GM21360 (cell line): ENCODE measurements around the gene PROM1.

Experiments used
- ATAC-seq: cut with Tn5 transposase; IDR thresholded peaks from one replicate; pipeline ENCODE4 v1.9.1; 2021; ENCODE audit warnings: mild to moderate bottlenecking, moderate library complexity; ENCODE audit not compliant: unreplicated experiment

PROM1 gene

DNA sequence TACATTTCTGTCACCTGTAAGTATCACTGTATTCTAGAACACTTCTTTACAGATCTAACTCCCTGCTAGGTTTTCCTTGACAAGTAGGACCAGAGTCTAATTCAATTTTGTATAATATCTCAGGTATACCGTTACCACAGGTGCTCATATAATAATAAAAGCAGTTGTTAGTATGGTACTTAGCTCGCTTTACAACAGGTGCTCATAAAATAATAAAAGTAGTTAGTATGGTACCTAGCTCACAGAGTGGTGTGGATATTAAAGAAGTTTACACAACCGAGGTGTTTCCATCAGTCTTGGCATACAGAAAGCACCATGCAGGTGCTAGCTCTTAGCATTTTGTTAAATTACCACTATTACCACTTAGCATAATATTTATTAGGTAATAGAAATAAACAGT, 88.0 kb downstream of the PROM1 start:
- no peak for ATAC-seq

DNA sequence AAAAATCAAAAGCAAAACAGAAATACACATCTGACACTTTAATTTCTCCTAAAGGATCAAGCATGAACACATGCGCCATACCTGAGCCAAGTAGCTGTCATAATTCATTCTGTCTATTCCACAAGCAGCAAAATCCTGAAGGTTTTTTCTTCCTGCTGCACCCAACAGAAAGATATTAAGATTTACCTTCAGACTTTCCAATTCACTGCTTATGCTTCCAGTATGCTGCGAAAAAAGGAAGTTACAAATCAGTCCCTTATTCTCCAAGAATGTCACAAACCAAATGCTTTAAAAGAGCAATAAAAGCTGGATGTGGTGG, 91.7 kb downstream of the PROM1 start:
- no peak for ATAC-seq

DNA sequence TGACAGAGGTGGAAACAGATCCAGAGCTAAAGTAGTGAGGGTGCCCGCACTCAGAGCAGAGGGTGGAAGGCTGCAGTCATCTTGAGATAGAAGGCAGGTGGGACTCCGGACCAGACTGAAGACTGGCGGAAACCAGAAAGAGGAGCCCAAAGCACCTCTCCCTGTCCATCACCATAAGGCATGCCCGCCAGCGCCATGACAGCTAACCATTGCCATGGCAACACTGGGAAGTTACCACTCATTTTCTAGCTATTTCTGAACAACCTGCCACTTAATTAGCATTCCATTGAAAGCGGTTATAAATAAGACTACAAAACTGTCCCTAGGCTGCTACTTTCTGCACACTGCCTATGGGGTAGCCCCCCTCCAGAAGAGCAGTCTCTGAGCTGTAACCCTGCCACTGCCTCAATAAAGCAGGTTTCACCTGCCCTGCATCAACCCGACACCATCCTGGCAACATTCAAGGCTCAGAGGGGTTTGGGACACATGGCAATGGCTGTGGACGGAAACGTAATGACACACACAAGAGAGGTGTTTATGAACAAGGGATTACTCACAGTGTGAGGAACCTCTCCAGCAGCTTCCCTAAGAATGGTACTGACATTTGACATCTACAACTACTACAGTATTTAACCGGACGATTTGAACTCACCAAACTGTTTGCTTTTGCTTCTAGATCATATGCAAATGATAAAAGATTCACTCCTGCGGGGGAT, 93.1 kb downstream of the PROM1 start:
- ATAC-seq, result no peak

DNA sequence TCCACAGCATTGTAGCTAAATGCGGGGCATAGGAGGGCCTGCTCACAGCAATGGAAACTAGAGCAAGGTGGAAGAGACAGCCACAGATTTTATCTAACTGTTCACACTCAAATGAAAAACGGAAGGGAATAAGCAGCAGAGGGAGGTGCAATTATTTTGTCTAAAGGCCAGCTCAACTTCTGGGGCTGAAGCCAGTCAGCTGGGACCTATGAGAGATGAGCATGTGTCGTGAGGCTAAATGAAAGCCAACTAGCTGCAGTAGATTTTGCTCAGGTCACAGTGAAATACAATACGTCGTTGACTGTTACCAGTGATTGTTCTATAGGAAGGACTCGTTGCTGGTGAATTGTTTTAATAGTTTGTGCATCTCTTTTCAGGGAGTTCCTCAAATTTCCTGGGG, 94.4 kb downstream of the PROM1 start:
- ATAC-seq, result no peak

DNA sequence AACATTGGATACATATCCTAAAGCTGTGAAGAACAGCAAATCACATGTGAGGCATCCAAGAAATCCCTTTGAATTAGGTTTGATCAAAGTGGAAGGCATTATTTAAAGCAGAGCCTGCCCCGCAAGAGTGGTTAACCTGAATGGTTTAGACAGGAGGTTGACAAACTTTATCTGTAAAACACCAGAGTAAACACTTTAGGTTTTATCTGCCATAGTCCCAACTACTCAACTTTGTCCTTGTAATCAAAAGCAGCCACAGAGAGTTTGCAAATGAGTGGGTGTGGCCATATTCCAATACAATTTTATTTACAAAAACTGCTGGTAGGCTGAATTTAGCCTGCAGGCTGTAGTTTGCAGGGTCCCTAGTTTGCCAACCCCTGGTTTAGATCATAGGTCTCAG, 95.6 kb downstream of the PROM1 start:
- no peak for ATAC-seq

DNA sequence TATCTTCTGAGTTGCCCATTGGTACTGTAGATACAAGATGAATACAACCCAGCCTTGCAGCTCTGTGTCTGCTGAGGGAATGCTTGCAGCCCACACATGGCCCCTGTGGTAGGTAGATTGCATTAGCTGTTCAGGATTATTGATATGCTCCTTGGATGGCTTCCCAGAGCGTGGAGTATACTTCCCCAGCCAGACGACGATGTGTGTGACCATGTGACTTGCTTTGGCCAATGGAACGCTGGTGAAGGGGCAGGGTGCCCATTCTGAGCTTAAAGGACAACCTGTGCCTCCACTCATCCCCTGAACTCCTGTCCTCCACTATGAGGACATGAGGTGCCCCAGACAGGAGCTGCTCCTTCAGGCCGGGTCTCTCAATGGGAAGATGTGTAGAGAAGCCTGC, 96.9 kb downstream of the PROM1 start:
- no peak for ATAC-seq

DNA sequence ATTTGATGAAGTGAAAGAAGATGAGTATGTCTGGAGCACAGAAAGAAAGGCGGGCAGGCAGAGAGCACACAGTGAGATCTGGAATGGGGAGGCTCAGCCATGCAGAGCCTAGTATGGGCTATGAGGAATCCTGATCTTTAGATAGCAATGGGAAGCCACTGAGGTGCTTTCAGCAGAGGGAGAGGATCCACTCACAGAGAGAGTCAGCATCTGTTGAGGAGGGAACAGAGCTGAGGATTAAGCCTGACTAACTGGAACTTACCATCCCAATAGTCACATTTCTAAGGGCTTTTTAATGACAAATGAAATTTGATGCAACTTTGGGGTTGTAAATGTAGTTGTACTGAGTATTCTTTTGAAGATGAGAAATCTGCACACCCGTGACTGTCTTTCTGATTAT, 100.2 kb downstream of the PROM1 start:
- no peak for ATAC-seq

DNA sequence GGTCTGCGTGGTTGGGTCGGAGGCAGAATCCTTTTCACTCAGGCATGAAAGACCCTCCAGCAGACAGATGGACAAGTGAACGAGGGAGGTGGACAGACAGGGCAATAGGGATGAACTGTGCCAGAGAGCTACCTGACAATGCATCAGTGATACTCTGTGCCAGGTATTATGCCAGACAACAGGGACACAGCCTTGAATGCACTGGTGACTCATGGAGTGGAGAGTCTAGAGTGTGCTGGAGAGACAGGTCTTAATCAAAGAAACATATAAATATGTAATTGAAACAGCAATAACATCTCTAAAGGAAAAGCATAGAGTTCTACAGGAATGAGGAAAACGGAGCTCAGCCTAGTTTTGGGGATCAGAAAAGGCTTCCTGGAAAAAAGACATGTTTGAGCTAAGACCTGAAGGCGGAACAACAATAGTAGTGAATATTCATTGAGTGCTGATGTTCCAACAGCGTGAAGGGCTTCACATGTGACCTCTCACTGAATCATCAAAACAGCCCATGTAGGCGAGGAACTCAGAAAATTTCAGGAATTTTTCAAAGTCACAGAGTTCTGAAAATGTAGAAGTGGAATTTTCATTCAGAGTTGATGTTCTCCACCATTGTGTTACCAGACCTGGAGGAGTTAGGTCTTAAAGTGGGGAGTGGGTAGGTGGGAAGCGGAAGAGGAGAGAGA, 100.8 kb downstream of the PROM1 start:
- no peak for ATAC-seq

DNA sequence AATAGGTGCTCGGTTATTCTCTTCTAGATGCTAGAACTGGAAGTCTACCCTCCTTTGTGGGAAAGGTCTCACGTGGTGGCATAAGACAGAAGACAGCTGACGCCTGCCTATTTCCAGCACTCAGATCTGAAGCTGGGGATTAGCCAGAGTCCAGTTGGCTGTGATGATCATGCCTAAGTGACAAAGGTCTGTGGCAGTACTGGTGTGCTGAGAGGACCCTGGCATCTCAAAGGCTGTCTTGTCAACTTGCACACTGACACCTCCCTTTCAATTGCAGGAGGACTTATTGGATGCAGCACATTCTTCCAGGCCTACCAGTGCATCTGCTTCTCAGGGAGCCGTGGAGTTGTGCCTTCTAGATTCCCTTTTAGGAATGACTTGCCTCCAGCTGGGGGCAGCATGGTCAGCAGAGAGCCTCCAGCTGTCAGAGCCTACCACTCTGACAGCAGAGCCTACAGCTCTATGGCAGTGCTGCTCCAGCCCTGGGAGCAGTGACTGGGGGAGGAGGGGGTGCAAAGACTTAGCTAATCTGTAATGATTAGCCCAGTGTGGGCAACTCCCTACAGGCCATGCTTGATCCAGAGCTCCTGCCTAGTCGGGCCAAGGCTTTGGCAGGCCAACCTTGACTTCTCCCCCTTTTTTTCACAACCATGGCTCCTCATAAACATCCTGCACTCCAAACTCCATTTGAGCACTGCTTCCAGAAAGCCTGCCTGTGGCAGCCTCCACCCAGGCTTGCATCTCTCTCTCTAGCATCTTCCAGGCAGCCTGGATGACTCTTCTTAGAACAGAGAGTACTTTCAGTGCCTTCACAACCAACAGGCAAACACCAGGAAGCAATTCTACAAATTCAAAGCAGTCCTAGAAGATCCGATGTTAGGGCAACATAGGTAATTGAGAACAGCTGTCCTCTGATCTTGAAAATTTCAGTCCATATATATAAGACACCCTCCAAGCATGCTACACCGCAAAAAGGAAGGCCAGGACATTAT, 107.1 kb downstream of the PROM1 start:
- no peak for ATAC-seq

DNA sequence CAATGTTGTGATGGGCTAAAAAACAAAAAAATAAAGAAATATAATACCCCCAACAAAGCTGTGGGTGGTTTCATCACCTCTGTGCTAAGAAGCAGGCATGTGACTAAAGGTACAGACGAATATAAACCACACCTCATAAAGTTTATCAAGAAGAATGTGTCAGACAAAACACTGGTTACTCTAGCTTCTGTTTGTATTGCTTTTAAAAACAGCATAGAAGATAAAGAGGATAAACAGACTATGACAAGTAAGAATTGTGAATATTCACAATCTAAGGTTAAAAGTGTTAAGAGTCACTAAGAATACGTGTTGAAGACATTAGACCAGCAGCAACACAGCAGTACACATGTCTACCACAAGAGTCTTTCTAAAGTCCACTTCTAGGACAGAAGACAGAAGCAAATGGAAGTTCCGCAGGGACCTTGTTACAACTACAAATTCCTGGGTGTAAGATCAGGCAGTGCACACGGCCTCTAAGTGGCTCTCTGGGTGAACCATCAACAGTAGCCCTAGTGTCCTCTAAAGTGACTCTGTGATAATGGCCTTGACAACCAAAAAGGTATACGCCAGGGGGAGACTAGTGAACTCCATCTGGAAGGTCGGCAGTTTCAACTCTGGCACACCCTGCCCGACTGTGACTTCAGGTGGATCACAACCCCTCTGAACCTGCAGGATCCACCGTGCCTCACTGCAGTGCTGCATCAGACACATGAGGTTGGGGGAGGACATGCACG, 112.6 kb downstream of the PROM1 start:
- ATAC-seq, result no peak

DNA sequence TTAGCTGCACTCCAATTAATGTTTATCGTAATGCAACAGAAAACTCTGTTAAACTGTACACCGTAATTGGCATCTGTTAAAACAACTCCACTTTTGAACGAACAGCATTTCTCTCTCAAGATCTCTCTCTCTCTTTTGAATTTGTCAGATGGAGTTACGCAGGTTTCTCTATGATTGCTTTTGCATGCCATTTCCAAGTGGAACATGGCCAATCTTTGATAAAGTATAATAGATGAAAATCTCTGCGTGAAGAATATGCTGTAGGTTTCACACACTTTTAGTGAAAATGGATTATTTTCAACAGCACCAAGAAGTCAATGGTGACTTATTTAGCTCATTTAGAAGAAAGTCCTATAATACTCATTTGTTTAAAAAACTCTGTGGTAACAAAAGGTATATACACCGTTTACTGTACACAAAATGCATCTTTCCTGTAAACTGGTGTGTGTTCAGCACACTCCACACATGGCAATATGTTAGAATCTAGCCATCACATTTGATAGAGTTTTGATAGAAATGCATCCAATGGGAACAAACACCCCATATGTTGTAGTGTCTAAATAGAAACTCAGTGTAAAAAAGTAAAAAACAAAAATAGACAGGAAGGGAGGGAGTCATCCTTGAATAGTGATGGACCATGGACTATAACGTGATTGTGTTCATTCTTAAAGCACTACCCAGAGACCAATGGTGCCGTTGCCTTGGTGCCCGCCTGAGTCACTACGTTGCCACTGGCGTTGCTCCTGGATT, 115.1 kb downstream of the PROM1 start:
- no peak for ATAC-seq

DNA sequence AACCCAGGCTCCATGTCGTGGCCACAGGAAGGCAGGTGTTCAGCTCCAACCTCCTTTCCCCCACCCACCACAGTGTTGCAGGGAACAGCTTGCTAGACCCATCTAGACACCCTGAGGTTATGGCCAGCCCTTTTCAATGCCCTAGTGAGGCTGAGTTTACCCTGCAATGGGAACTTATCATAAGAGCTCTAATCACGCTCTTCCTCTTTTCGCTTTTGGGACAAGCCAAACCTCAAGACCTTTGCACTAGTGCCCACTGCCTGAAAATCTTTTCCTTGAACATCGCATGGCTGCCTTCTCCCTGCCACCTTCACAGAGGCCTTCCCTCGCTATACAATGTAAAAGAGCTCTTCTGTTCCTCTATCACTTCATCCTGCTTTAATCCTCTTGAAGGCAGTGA, 118.5 kb downstream of the PROM1 start:
- ATAC-seq, result no peak

DNA sequence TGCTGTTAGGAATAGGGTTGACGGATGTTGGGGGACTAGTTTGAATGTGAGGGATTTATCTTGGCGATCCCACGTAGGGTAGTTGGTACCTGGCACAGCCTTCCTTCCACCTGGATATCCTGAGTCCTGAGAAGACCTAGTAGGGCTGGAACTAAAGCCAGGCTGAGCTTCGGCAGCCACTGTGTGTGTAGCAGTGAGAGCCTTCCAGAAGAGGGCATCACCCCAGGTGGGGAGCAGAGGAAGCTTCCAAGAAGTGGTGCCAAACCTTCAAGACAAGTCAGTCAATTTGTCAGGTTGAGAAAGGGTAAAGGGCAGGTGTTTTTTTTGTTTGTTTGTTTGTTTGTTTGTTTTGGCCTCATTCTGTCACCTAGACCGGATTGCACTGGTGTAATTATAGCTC, 119.7 kb downstream of the PROM1 start:
- ATAC-seq, result no peak

DNA sequence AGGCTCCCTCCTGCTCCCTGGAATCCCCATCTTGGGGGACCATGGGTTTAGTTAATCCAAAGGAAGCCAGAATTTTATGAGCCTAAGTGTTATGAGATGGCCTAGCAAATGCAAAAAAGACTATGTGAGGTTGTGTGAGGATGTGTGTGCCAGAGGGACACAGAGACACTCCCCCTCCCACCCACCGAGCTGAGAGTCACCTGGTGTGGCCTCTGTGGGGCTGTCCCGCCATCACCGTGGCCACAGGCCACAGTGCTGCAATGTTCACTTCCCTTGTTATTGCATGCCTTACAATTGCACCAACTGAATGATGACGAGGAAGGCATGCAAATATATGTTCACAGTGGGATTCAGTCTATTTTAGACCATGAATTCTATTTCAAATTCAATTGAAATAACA, 120.2 kb downstream of the PROM1 start:
- ATAC-seq, result peak; percentile 78

DNA sequence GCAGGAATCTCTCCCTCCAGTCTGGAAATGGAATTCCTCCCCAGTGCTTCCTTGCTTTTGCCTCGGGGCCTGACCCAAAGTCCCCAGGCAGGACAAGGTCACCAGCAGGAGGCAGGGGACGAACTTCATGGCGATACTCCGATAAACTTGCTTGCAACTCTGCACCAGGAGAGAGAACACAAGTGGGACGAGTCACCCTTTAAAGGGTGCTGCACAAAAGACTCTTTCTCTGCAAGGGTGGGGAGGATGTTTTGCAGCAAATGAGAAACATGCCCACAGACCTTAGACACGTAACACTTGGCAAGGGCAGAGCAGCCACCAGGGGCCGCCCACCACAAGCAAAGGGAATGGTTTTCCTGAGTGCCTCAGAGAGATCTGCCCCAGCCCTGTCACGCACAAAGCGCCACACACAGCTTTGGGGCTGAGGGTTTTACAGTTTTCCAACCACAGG, 120.8 kb downstream of the PROM1 start, which contains the start of gene FGFBP2:
Gene FGFBP2, minus strand, starts transcription at position 175 of the 451 bp plus-strand sequence. Its CDS starts 46 bp downstream, at position 129.
- peak; percentile 51 for ATAC-seq

DNA sequence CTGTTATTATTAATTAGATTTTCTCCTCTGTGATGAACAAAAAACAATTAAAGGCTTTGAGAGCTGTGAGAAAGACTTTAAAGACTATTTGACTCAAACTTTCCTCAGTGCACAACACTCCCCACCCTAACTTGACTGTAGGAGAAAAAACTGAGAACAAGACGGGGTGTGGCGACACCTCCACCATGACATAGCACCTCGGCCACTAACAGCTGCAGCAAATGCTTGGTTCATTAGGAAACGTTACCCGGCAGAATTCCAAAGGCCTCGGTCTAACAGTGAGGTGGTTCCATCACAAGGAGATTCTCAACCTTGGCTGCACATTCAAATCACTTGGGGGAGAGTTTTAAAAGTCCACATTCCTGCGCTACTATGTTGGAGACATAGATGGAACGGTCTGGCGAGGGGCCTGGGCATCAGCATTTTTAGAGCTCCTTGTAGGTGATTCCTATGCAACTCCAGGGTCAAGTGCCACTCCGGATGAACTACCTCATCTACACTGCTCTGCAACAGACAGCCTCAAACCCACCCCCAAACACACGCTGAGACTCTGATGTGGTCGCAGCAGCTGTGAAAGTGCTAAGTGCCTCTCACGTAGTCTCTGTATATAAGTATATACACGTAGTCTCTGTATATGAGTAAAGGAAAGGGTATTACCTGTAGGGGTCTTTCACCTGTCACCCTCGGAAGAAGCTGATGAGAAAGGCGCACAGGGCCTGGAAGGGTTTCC, 121.9 kb downstream of the PROM1 start:
- ATAC-seq, result no peak

DNA sequence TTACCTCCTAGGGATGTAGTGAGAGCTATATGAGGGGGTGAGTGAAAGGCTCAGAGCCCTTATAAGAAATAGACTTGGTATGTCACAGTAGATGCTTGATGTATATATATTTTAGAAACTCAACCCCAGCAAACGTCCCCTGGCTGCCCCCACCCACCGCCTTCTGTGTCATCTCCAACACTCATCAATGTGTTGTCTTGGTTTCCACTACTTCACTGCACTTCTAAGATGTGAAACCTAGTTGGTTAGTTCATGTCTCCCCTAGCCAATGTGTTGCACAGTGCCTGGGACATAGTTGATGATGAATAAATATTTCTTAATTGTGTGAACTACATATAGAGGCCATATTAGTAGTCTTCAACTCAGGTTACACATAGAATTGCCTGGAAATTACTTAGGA, 125.3 kb downstream of the PROM1 start:
- no peak for ATAC-seq

DNA sequence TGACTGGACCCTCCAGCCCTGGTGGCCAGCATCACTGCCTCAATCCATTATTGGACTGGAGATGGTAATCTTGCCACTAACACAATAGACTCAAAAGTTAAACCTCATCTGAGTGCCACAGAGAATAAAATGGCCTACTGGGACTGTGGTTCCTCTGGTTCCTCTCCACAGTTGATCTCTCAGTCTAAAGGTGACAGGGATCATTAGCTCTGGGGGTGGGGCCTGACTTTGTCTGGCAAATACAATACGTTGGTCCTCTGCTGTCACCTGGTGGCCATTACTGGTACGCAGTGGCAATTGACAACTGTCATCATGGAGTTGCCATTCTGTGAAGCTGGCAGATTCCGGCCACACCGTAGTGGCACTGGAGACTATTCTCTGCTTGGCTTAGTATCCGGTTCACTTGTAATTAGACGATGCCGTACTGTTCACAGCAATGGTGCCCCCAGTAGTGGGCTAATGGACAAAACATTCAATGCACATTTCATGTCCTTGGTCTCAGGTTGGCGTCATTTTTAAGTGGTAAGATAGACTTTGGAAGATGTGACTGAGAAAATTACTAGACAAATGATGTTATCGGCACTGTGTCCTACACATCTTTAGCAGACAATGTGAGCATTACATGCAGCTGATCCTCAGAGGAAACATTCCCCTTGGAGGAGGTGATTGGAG, 127.5 kb downstream of the PROM1 start:
- ATAC-seq, result peak; percentile 85

DNA sequence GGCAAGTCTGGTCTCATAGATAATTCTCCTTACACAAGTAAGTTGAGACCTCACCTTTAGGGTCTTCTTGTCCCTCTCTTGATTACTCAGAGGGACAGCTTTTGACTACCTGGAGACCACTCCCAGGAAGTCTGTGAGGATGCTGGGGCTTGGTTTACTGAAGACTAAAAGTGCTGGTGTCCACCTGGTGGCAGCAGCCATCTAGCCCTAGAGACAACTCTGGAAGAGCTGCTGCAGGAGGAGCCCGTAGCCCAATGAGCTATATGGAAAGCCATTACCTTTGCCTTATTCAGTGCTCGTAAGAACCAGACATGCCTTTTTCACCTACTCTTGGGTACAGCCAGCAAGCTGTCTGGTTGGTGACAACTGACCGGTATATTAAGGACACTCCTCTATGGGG, 128.2 kb downstream of the PROM1 start:
- ATAC-seq, result no peak
